Erythroblast (primary cell): ENCODE results near the gene FPR2.

Experiments
- GATA1 ChIP-seq: IDR thresholded peaks from 2 replicates; pipeline ENCODE4 v1.6.1; 2011; ENCODE audit warnings: low read depth, mild to moderate bottlenecking, control low read depth, low read length, moderate library complexity
- POLR2A ChIP-seq: IDR thresholded peaks from 2 replicates; pipeline ENCODE4 v1.6.1; 2011; ENCODE audit warnings: mild to moderate bottlenecking, low read length

DNA sequence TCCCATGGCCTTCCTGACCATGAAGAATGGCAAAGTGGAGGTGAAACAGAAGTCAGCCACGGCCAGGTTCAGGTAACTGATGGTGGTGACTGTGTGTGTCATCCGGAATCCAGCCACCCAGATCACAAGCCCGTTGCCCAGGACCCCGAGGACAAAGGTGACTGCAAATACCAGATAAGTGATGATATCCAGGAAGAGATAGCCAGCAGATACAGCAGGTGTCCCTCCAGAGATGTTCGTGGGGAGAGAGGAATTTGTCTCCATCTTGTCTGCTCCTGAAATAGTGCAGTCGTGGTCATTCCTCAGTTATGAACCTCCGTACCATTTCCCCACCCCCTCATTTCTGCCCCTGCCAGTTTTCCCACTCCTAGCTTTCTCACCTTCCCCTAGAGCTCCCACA lies 14.2 kb upstream of the FPR2 start:
- TF ChIP-seq POLR2A = no peak
- TF ChIP-seq GATA1 = no peak
